Ovary (tissue), 9 donors: Measurements from ENCODE around the gene FABP7. TPM values are rescaled to one million over a fixed set of nuclear protein-coding genes. Genes with fewer than 3 reads are reported as not detected.

Experiments
- DNase-seq, 5 donors: peaks; one replicate each; pipeline ENCODE4 v3.0.0-alpha.2; 2019 to 2020
- H3K27ac ChIP-seq, 2 donors: fragments of 200-600 bp; one replicate each; pipeline versions ENCODE4 v1.5.1 to v1.8.0; 2019 to 2022
- H3K27me3 ChIP-seq: fragments of 200-600 bp; one replicate; pipeline ENCODE4 v1.8.0; 2022
- H3K36me3 ChIP-seq: fragments of 200-600 bp; sonication (generic); one replicate; pipeline ENCODE4 v1.5.1; 2019
- H3K4me1 ChIP-seq: one replicate; pipeline ENCODE4 v1.8.1; 2013; ENCODE audit warnings: mild to moderate bottlenecking, moderate library complexity; ENCODE audit not compliant: insufficient read depth
- H3K4me3 ChIP-seq: fragments of 200-600 bp; sonication (generic); one replicate; pipeline ENCODE4 v1.5.1; 2017
- H3K9me3 ChIP-seq, 2 donors: fragments of 200-600 bp in 1 of 2; sonication (generic) in 1 of 2; one replicate each; pipeline versions ENCODE4 v1.5.1 to v1.8.1; 2013 to 2019; ENCODE audit warnings: mild to moderate bottlenecking in 1 of 2, moderate library complexity in 1 of 2
- EP300 ChIP-seq: sonication (generic); formaldehyde crosslinking; IDR thresholded peaks from one replicate; pipeline ENCODE4 v1.6.1; 2017; ENCODE audit warnings: antibody characterized with exemption
- POLR2A ChIP-seq: fragments of 450-650 bp; IDR thresholded peaks from one replicate; pipeline ENCODE4 v1.6.1; 2017; ENCODE audit warnings: antibody characterized with exemption, mild to moderate bottlenecking, moderate library complexity
- WGBS, 3 donors: extraction: QIAGEN DNeasy Blood & Tissue Kit in 1 of 3; methylation state at CpG; one replicate each; pipeline versions ENCODE4 v1.1.5 to v1.1.7; 2013 to 2017; 5-methylcytosine and 5-hydroxymethylcytosine counted together
- intact Hi-C, 4 donors: fragments of 100-400 bp; cut with DNase I; formaldehyde crosslinking; loops; one replicate each; pipeline versions ENCODE4 v1.11.0 to v1.15.1; 2022 to 2023
- polyA plus RNA-seq, 2 donors: library from polyadenylated mRNA; stranded (reverse); fragments of 200-250 nt in 1 of 2; fragments of 350-450 nt in 1 of 2; fragmentation: Illumina TruSeq in 1 of 2; extraction: RNeasy Lipid Tissue Mini Kit (QIAGEN cat#74804) in 1 of 2; gene quantifications; one replicate each; pipeline ENCODE4 v1.2.3, GENCODE V29; 2013 to 2014
- total RNA-seq, 7 donors: library from RNA; depleted of rRNA in 2 of 7; stranded (reverse); fragments of >200 nt in 2 of 7; fragmentation: NEBNext Ultra II Directional in 3 of 7; extraction: Animal tissue kit (Norgen Biotek cat#: 25700) in 3 of 7; gene quantifications; one replicate each; pipeline versions ENCODE4 v1.1.0 to v1.2.4, GENCODE V29; 2016 to 2023
- TF ChIP-seq, protein P1 (sequence below), 3 donors: fragments of 450-650 bp in 2 of 3; fragments of 200-600 bp in 1 of 3; IDR thresholded peaks; one replicate each; pipeline versions ENCODE4 v1.5.1 to v1.8.0; 2016 to 2022; ENCODE audit warnings: antibody characterized with exemption in 3 of 3, mild to moderate bottlenecking in 1 of 3
- donor health status: DM: no; HTN: no; CAD: no; lungs with moderate emphysema.
- donor health status: DM: no; HTN: no; CAD: no.
- donor health status: Bipolar disorder and iron deficiency.
- donor health status: DM: yes; HTN: yes; CAD: no.
- donor health status: DM: no; HTN: no; CAD: no.
- donor health status: DM: yes; HTN: yes; CAD: no.

FABP7 gene
- total and polyA plus RNA-seq, 9 donors = not detected

- Histone ChIP-seq H3K4me1 (no peaks in the 10 kb centered on the region), H3K36me3 (no peaks in the 10 kb centered on the region), H3K27me3 (no peaks in the 10 kb centered on the region), H3K27ac (no peak overlapping the region), H3K4me3 (no peak overlapping the region), H3K9me3 (no peaks in the 10 kb centered on the region)
- intact Hi-C loops = no loop called here
- 35 to 43% (median 42%) methylated on average over 5 of the region's 5 CpGs for WGBS, 3 donors
- TF ChIP-seq, protein P1, sequence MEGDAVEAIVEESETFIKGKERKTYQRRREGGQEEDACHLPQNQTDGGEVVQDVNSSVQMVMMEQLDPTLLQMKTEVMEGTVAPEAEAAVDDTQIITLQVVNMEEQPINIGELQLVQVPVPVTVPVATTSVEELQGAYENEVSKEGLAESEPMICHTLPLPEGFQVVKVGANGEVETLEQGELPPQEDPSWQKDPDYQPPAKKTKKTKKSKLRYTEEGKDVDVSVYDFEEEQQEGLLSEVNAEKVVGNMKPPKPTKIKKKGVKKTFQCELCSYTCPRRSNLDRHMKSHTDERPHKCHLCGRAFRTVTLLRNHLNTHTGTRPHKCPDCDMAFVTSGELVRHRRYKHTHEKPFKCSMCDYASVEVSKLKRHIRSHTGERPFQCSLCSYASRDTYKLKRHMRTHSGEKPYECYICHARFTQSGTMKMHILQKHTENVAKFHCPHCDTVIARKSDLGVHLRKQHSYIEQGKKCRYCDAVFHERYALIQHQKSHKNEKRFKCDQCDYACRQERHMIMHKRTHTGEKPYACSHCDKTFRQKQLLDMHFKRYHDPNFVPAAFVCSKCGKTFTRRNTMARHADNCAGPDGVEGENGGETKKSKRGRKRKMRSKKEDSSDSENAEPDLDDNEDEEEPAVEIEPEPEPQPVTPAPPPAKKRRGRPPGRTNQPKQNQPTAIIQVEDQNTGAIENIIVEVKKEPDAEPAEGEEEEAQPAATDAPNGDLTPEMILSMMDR (IDR thresholded peaks at IDR 0.05) = no peak
- TF ChIP-seq EP300 = no peak
- no peak for TF ChIP-seq POLR2A
- DNase-seq = no peak
Observed at GRCh38 chr6:122753688-122754056, 25.8 kb upstream of the FABP7 start.

GRCh38 chr6:122754191-122754731 lies 25.3 kb upstream of the FABP7 start:
- WGBS, 3 donors = 74 to 80% (median 77%) methylated on average over 5 of the region's 5 CpGs
- intact Hi-C loops = no loop called here
- H3K4me3 ChIP-seq = no peak overlapping the region

DNA sequence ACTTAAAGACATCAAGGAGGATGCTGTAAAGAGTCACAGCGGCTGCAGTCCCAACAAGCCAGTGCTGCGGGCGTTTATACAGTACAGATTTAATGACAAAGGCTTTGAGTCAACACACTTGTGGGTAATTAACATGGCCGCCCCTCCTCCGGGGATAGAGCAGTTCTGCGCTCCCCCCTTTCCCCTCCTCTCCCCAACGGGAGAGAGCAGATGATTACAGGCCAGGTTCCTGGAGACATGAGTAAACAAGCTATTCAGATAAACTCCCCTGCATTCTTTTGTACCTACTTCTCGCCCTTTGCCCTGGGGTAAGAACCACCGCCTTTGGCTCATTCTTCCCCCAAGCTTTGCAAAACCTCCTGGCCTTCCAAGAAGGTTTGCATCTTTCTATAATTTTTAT lies 23.6 kb upstream of the FABP7 start:
- intact Hi-C loops = no loop called here
- no peak for DNase-seq
- Histone ChIP-seq H3K9me3 (no peaks in the 10 kb centered on the region), H3K4me1 (no peaks in the 10 kb centered on the region), H3K36me3 (no peaks in the 10 kb centered on the region), H3K27ac (no peak overlapping the region), H3K4me3 (no peak overlapping the region), H3K27me3 (no peaks in the 10 kb centered on the region)
- TF ChIP-seq POLR2A (no peak), EP300 (no peak)
- TF ChIP-seq, protein P1 (IDR thresholded peaks at IDR 0.05) = no peak
- 55 to 69% (median 64%) methylated on average over 9 of the region's 9 CpGs for WGBS, 3 donors

More at GRCh38 chr6:122754191-122754731, 25.3 kb upstream of the FABP7 start:
- DNase-seq = no peak
- TF ChIP-seq, protein P1 (IDR thresholded peaks at IDR 0.05) = no peak
- TF ChIP-seq POLR2A (no peak), EP300 (no peak)
- Histone ChIP-seq H3K4me1 (no peaks in the 10 kb centered on the region), H3K27me3 (no peaks in the 10 kb centered on the region), H3K36me3 (no peaks in the 10 kb centered on the region), H3K27ac (no peak overlapping the region), H3K9me3 (no peaks in the 10 kb centered on the region)

GRCh38 chr6:122758927-122759334 lies 20.6 kb upstream of the FABP7 start:
- intact Hi-C loops = no loop called here
- no peaks in the 10 kb centered on the region for H3K4me1 ChIP-seq
- no peaks in the 10 kb centered on the region for H3K9me3 ChIP-seq
- no peak overlapping the region for H3K4me3 ChIP-seq
- no peaks in the 10 kb centered on the region for H3K27me3 ChIP-seq
- 46 to 63% (median 56%) methylated on average over 1 of the region's 1 CpG for WGBS, 3 donors
- no peaks in the 10 kb centered on the region for H3K36me3 ChIP-seq
- TF ChIP-seq POLR2A (no peak), EP300 (no peak)
- TF ChIP-seq, protein P1 (IDR thresholded peaks at IDR 0.05) = no peak
- no peak overlapping the region for H3K27ac ChIP-seq
- no peak for DNase-seq
